Type B pancreatic cell (in vitro differentiated cells): ENCODE results near the gene PYGM. TPM values are rescaled to one million over a fixed set of nuclear protein-coding genes. Genes with fewer than 3 reads are reported as not detected.

Experiments
- DNase-seq: peaks from one replicate; pipeline ENCODE4 v3.0.0; 2021; ENCODE audit warnings: mixed read lengths; ENCODE audit not compliant: unreplicated experiment; ENCODE audit errors: extremely low spot score
- H3K27ac Mint-ChIP-seq: 2 replicates; pipeline ENCODE4 v1.8.0; 2021; ENCODE audit warnings: mild to moderate bottlenecking, mixed read lengths
- H3K27me3 Mint-ChIP-seq: 2 replicates; pipeline ENCODE4 v1.8.0; 2021; ENCODE audit warnings: mixed read lengths
- H3K36me3 Mint-ChIP-seq: 2 replicates; pipeline ENCODE4 v1.8.0; 2021; ENCODE audit warnings: mixed read lengths
- H3K4me1 Mint-ChIP-seq: one replicate; pipeline ENCODE4 v1.8.0; 2021; ENCODE audit warnings: mixed read lengths; ENCODE audit not compliant: unreplicated experiment
- H3K4me3 Mint-ChIP-seq: 2 replicates; pipeline ENCODE4 v1.8.0; 2021; ENCODE audit warnings: mild to moderate bottlenecking, mixed read lengths
- H3K9me3 Mint-ChIP-seq: 2 replicates; pipeline ENCODE4 v1.8.0; 2021; ENCODE audit warnings: mixed read lengths
- total RNA-seq: library from RNA; stranded (reverse); gene quantifications from 2 replicates; pipeline ENCODE4 v1.2.1, GENCODE V29; 2021; ENCODE audit warnings: low replicate concordance
- TF ChIP-seq, protein P1 (sequence below): fragments of 200-600 bp; sonication (generic); conservative IDR thresholded peaks from 2 replicates; pipeline ENCODE4 v1.5.0; 2021; ENCODE audit warnings: antibody characterized with exemption, mild to moderate bottlenecking

The PYGM gene
- total RNA-seq, 1 donor from 2014 or later, result 239 TPM

DNA sequence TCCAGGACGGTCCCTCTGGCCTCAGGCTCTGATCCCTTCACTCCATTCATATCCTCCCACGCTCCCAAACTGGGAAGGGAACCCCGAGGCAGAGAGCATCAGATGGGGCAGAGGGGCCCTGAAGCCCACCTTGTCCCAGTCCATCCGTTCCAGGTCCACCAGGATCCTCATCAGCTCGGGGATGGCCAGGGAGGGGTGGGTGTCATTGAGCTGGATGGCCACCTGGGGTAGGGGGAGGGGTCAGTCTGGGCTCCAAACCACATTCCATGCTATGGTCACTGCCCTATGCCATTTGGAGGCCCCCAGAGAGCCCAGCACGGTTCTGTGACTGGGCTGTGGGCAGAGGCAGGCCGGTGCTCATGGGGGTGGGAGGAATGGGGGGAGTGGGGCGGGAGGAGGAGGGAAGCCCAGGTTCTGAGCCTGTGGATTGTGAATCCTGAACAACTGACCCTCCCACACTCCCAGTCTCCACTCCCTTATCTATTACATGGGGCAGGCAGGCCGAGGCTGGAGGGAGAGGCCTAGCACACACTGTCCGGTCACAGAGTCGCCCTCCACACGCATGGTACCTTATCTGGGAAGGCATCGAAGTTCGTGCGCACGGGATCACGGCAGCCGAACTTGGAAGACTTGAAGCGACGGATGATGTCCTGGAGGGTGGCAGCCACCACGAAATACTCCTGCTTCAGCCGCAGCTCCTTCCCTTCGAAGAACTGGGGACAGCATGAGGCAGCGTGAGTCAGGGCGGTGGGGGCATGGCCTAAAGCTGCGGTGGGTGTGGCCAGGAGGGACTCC lies 5.5 kb downstream of the PYGM start:
- Mint-ChIP-seq H3K27me3 (no peaks in the 10 kb centered on the region), H3K27ac (no peak overlapping the region), H3K9me3 (no peaks in the 10 kb centered on the region), H3K4me1 (peaks cover 5% of the 10 kb centered on the region), H3K36me3 (no peaks in the 10 kb centered on the region), H3K4me3 (no peak overlapping the region)
- TF ChIP-seq, protein P1, sequence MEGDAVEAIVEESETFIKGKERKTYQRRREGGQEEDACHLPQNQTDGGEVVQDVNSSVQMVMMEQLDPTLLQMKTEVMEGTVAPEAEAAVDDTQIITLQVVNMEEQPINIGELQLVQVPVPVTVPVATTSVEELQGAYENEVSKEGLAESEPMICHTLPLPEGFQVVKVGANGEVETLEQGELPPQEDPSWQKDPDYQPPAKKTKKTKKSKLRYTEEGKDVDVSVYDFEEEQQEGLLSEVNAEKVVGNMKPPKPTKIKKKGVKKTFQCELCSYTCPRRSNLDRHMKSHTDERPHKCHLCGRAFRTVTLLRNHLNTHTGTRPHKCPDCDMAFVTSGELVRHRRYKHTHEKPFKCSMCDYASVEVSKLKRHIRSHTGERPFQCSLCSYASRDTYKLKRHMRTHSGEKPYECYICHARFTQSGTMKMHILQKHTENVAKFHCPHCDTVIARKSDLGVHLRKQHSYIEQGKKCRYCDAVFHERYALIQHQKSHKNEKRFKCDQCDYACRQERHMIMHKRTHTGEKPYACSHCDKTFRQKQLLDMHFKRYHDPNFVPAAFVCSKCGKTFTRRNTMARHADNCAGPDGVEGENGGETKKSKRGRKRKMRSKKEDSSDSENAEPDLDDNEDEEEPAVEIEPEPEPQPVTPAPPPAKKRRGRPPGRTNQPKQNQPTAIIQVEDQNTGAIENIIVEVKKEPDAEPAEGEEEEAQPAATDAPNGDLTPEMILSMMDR, result no peak
- no peak for DNase-seq

DNA sequence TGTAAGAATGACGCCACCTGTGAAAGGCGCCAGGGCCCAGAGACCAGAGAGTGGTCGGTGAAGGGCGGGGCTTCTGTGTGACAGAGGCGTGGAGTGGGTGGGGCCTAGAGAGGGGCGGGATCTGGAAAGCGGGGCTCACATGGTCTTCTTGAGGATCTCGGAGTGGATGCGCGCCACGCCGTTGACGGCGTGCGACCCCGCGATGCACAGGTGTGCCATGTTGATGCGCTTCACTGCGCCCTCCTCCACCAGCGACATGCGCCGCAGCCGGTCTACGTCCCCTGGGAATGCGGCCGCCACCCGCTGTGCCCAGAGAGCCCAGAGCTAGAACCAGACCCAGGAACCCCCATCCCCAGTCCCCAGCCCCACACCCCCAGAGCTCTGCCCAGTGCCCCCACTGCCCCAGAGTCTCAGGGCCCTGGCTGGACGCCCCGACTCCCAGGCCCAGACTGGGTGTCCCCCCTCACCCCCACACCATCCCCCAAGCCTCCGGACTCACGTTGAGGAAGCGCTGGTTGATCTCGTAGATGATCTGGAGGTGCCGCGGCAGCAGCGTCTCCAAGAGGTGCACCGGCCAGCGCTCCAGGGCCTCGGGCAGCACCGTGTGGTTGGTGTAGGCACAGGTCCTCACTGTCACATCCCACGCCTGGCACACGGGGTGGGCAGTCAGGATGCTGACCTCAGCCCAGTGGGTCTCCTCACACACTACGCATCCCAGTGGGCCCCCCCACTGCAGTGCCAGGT lies 6.2 kb downstream of the PYGM start:
- Mint-ChIP-seq H3K27me3 (no peaks in the 10 kb centered on the region), H3K4me3 (no peak overlapping the region), H3K27ac (no peak overlapping the region), H3K9me3 (no peaks in the 10 kb centered on the region), H3K36me3 (no peaks in the 10 kb centered on the region), H3K4me1 (peaks cover 5% of the 10 kb centered on the region)
- no peak for DNase-seq
- TF ChIP-seq, protein P1, result no peak

DNA sequence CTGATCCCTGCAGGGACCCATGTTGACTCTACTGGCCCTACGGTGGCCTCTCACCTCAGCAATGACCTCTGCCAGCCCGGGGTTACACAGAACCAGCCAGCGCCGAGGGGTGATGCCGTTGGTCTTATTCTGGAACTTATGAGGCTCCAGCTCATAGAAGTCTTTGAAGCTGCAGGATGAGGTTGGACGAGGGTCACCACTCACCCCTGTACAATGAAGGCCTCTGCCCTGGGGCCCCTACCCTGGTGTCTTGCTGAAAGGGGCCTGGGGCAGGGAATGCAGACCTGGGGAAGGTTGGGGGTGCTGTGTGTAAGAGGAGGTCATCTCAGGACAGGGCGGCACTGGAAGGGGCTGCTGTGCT lies 6.8 kb downstream of the PYGM start:
- H3K27ac Mint-ChIP-seq, result no peak overlapping the region
- TF ChIP-seq, protein P1, result no peak
- peaks cover 3% of the 10 kb centered on the region for H3K27me3 Mint-ChIP-seq
- no peaks in the 10 kb centered on the region for H3K36me3 Mint-ChIP-seq
- no peaks in the 10 kb centered on the region for H3K9me3 Mint-ChIP-seq
- H3K4me1 Mint-ChIP-seq, result peaks cover 7% of the 10 kb centered on the region
- DNase-seq, result no peak
- H3K4me3 Mint-ChIP-seq, result no peak overlapping the region

DNA sequence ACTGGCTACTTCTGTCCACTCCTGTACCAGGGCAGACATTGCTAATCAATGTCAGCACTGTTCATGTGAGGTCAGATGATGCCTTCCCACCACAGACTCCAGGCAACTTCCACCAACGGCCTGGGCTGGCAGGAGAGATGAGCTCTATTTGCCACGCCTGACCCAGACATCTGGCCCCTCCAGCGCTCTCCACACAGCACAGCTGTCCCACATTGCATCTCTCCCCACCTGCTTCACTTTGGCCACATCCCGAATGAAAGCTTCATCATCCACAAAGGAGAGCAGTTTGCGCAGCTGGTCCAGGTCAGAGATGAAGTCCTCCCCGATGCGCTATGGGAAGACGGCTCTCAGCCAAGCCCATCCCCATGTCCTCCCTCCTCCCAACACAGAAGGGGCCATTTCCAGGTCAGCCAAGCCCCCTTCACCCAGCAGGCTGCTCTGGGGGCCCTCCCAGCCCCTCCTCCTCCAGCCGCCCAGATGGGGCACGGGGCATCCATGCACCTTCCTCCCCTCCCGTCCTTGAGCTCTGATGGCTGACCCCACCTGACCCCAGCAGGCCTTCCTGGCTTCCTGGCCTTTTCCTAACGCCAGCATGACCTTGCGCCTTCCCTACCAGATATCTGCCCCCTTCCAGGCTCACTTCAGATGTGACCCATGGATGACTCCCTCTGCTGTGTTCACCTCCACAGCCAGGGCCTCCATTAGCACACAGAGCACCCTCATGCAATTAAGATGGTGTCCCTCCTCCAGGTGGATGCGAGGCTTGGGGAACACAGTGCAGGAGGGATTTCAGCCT lies 7.4 kb downstream of the PYGM start:
- Mint-ChIP-seq H3K9me3 (no peaks in the 10 kb centered on the region), H3K4me1 (peaks cover 9% of the 10 kb centered on the region), H3K27me3 (peaks cover 7% of the 10 kb centered on the region), H3K27ac (no peak overlapping the region), H3K4me3 (no peak overlapping the region), H3K36me3 (no peaks in the 10 kb centered on the region)
- TF ChIP-seq, protein P1, result no peak
- no peak for DNase-seq

DNA sequence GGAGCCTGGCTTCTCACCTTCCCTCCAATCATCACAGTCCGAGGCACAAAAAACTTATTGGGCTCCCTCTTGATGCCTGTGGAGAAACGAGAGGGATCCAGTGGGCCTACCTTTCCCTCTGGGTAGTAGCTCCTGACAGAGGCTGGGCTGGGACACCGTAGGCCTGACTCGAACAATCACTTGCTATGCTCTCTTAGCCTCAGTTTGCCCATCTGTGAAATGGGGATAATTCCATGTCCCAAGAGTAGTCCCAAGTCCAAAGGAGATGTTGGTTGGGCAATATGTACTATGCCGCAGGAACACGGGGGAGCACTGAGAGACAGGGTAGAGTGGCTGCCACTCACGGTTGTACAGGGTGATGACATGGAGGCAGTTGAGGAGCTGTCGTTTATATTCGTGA lies 8.2 kb downstream of the PYGM start:
- TF ChIP-seq, protein P1, result no peak
- no peaks in the 10 kb centered on the region for H3K36me3 Mint-ChIP-seq
- no peaks in the 10 kb centered on the region for H3K9me3 Mint-ChIP-seq
- peaks cover 13% of the 10 kb centered on the region for H3K27me3 Mint-ChIP-seq
- no peak overlapping the region for H3K4me3 Mint-ChIP-seq
- DNase-seq, result no peak
- no peak overlapping the region for H3K27ac Mint-ChIP-seq
- peaks cover 9% of the 10 kb centered on the region for H3K4me1 Mint-ChIP-seq
